NOMO-1 (cell line): ENCODE measurements around the gene UHRF1.
"Not testable (repeated sequence)": the region's sequence is repeated elsewhere in the genome, so short reads cannot be mapped to it uniquely, and the experiment has no call there.

ENCODE experiments used
- DNase-seq, 2 experiments: peaks; one replicate each; lab custom pipeline; 2025; ENCODE audit not compliant: unreplicated experiment in 2 of 2; lab: John Stamatoyannopoulos, UW

Gene UHRF1

DNA sequence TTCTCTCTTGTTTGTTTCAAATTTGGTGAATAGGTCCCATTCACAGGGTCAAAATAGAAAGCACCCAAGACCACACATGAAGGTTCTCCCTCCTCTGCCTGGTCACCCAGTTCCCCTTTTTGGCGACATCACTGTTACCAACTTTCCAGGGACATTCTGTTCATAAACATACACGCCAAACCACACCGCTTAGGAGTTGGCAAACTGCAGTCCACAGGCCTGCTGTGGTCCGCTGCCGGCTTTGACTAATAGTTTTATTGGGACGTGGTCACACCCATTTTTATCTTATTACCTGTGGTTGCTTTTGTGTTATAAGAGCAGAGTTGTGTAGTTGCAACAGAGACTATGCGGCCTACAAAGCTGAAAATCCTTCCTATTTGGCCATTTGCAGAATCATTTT lies 24.2 kb downstream of the UHRF1 start:
- no peak for DNase-seq

GRCh38 chr19:4935444-4935843 lies 26.1 kb downstream of the UHRF1 start:
- no peak for DNase-seq

GRCh38 chr19:4937060-4937459 lies 27.8 kb downstream of the UHRF1 start:
- DNase-seq: no peak

DNA sequence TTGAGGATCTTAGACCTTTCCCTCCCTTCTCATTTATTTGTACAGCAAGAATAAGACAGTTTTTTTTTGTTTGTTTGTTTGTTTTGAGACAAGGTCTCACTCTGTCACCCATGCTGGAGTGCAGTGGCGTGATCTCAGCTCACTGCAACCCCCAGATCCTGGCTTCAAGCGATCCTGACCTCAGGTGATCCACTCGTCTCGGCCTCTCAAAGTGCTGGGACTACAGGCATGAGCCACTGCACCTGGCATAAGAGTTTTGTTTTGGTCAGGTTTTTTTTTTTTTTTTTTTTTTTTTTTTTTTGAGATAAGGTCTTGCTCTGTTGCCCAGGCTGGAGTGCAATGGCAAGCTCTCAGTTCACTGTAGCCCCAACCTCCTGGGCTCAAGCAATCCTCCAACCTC lies 29.2 kb downstream of the UHRF1 start:
- DNase-seq: not testable (repeated sequence)

DNA sequence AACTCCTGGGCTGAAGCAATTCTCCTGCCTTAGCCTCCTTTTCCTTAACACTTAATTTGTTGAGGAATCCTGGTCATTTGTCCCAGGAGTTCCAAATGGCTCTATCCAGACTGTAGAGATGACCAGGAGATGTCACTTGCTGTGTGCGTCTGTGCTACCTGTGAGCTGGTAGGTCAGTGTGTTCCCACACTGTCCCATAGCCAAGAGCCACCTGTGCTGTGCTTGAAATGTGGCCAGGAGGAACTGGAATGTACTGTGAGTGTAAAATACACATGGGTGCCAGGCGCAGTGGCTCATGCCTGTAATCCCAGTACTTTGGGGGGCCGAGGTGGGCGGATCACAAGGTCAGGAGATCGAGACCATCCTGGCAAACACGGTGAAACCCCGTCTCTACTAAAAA lies 30.2 kb downstream of the UHRF1 start:
- no peak for DNase-seq

DNA sequence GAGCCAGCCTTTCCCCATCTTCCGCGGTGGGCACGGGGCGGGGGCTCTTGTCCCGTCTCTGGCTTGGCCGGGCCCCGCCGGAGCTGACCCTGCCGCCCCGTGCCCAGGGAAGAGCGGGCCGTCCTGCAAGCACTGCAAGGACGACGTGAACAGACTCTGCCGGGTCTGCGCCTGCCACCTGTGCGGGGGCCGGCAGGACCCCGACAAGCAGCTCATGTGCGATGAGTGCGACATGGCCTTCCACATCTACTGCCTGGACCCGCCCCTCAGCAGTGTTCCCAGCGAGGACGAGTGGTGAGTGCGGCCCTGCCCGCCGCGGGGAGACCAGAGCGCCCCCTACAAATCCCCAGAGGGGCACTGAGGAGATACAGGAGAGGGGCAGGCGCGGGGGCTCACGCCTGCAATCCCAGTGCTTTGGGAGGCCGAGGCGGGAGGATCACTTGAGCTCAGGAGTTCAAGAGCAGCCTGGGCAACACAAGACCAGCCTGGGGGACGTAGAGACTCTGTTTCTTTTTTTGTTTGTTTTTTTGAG lies 32.4 kb downstream of the UHRF1 start:
- not testable (repeated sequence) for DNase-seq

GRCh38 chr19:4950650-4951049 lies 41.3 kb downstream of the UHRF1 start:
- DNase-seq: not testable (repeated sequence)

DNA sequence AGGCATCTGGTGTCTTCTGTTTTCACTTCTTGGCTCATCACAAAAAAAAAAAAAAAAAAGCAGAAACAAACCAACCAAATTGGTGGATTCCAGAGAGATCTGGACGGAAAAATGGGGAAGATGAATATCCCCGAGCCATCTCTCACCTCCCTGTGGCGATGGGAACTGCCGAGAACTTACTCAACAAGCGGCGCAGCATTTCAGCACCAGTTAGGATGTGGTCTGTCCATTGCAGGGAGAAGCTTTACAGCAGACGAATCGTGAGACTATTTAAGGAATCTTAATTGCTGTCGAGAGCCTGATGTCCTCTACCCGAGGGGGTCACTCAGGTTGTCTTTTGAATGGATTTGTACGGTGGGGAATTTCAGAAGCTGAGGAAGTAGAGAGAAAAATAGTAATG lies 42.4 kb downstream of the UHRF1 start:
- no peak for DNase-seq

DNA sequence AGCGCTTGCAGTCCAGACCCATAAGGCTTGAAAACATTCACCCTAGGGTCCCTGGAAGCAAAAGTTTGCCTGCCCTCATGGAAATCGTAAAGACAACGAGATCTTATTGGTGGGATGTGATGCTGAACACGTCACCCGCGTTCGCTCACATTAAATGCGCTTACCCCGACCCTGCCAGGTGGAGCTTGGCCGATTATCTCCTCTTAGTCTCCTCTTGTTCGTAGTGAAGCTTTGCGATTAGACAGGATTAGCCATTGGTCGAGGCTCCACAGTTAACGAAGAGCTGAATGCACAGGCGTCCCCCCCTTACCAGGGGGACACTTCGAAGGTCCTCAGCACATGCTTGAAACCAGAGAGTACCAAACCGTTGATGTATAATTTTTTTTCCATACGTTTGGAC lies 43.6 kb downstream of the UHRF1 start:
- no peak for DNase-seq

DNA sequence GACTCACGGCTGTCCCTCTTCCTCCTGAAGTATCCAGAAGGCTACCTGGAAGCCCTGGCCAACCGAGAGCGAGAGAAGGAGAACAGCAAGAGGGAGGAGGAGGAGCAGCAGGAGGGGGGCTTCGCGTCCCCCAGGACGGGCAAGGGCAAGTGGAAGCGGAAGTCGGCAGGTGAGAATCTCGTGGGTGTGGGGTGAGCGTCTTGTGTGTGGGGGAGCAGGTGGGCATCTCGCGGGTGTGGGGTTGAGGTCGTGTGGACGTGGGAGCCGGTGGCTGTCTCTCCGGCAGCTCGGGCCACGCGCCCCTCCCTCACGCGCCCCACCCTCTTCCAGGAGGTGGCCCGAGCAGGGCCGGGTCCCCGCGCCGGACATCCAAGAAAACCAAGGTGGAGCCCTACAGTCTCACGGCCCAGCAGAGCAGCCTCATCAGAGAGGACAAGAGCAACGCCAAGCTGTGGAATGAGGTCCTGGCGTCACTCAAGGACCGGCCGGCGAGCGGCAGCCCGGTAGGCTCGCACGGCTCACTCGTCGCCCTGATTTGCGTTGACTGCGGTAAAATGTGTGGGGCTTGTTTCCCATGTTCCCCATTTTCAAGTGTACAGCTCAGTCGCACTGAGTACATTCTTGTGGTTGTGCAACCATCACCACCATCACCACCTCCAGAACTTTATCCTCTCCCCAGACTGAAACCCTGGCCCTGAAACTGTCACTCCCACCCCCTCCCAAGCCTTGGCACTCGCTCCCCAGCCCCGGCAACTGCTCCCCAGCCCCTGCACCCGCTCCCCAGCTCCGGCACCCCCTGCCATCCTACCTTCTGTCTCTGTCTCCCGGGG lies 45.2 kb downstream of the UHRF1 start:
- DNase-seq: not testable (repeated sequence)

GRCh38 chr19:4955274-4955673 lies 46.0 kb downstream of the UHRF1 start:
- DNase-seq: no peak

DNA sequence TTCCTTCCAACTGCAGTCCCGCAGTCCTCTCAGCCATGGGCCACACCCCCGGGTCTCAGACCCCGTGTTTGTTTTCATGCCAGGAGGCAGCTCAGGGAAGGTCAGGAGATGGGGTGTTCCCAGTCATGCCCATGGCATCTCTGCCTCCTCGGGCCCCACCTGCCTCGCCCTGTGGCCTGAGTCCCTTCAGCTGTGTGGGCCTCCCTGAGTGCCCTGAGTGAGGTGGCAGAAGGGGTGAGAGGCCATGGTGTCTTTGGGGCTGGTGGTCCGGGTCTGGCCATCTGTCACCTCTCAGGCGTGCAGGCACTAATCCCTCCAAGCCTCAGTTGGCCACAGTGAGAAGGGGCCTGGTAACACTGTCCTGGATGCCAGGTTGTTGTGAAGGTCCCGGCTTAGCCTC lies 48.7 kb downstream of the UHRF1 start:
- no peak for DNase-seq

- no peak for DNase-seq
Observed at GRCh38 chr19:4962085-4962619, 52.9 kb downstream of the UHRF1 start.

GRCh38 chr19:4965061-4965460 lies 55.8 kb downstream of the UHRF1 start:
- no peak for DNase-seq

DNA sequence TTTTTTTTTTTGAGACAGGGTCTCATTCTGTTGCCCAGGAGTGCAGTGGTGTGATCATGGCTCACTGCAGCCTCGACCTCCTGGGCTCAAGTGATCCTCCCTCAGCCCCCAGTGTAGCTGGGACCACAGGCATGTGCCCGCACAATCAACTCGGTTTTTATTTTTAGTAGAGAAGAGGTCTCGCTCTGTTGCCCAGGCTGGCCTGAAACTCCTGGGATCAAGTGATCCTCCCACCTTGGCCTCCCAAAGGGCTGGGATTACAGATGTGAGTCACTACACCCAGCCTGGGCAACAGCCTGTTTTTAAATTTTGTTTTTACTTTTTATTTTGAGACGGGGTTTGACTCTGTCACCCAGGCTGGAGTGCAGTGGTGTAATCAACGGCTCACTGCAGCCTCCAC lies 57.3 kb downstream of the UHRF1 start:
- DNase-seq: no peak

GRCh38 chr19:4967738-4968461 lies 58.6 kb downstream of the UHRF1 start:
- DNase-seq: peak in 1 of 2 experiments; percentile 38

- DNase-seq: peak; percentile 99
Observed at GRCh38 chr19:4968462-4969291, 59.4 kb downstream of the UHRF1 start, which contains the start of gene KDM4B. KDM4B (plus strand) TSS chr19:4969113; CDS start chr19:5032891, 63,778 bp downstream.

- no peak for DNase-seq
Observed at GRCh38 chr19:4969292-4969771, 60.0 kb downstream of the UHRF1 start.

GRCh38 chr19:4969772-4970531 lies 60.7 kb downstream of the UHRF1 start:
- DNase-seq: peak; percentile 41 to 71
